Thyroid gland (tissue), 4 donors: ENCODE results near the gene ADIRF. TPM values are rescaled to one million over a fixed set of nuclear protein-coding genes. Genes with fewer than 3 reads are reported as not detected.

Source experiments
- DNase-seq, 2 donors: peaks; one replicate each; pipeline ENCODE4 v3.0.0-alpha.2; 2019
- H3K27ac ChIP-seq, 3 donors: fragments of 200-600 bp; sonication (generic); 1 replicate in 2 of 3; 2 replicates in 1 of 3; pipeline ENCODE4 v1.5.1; 2016 to 2019; ENCODE audit warnings: mild to moderate bottlenecking in 1 of 3, moderate library complexity in 1 of 3
- H3K27me3 ChIP-seq: fragments of 200-600 bp; sonication (generic); one replicate; pipeline ENCODE4 v1.5.1; 2019
- H3K36me3 ChIP-seq, 2 donors: fragments of 200-600 bp; sonication (generic); one replicate each; pipeline ENCODE4 v1.5.1; 2016 to 2019
- H3K4me1 ChIP-seq, 2 donors: fragments of 200-600 bp; sonication (generic); one replicate each; pipeline ENCODE4 v1.5.1; 2017 to 2019
- H3K4me3 ChIP-seq, 3 donors: fragments of 200-600 bp; sonication (generic); replicated peaks in 1 of 3; 1 replicate in 2 of 3; 2 replicates in 1 of 3; pipeline ENCODE4 v1.5.1; 2016; ENCODE audit warnings: mild to moderate bottlenecking in 1 of 3
- H3K9me3 ChIP-seq: fragments of 200-600 bp; sonication (generic); one replicate; pipeline ENCODE4 v1.5.1; 2017
- POLR2A ChIP-seq, 2 donors: fragments of 450-650 bp; IDR thresholded peaks; one replicate each; pipeline ENCODE4 v1.6.1; 2017; ENCODE audit warnings: antibody characterized with exemption in 2 of 2, mild to moderate bottlenecking in 2 of 2, moderate library complexity in 1 of 2
- WGBS, 2 donors: methylation state at CpG; one replicate each; pipeline ENCODE4 v1.1.5; 2017; 5-methylcytosine and 5-hydroxymethylcytosine counted together
- intact Hi-C: fragments of 100-400 bp; cut with DNase I; formaldehyde crosslinking; loops from one replicate; pipeline ENCODE4 v1.15.1; 2023
- total RNA-seq, 4 donors: library from RNA; depleted of rRNA; stranded (reverse); fragments of >200 nt; gene quantifications; one replicate each; pipeline ENCODE4 v1.2.3, GENCODE V29; 2016
- TF ChIP-seq, protein P1 (sequence below), 6 experiments: fragments of 200-600 bp in 3 of 6; fragments of 450-650 bp in 3 of 6; sonication (generic) in 3 of 6; IDR thresholded peaks; one replicate each; pipeline ENCODE4 v1.5.1; 2016 to 2019; ENCODE audit warnings: antibody characterized with exemption in 6 of 6, mild to moderate bottlenecking in 2 of 6, inconsistent platforms in 1 of 6, moderate library complexity in 1 of 6

ADIRF gene
- total RNA-seq, result 100 to 1,000 TPM in 3 of 4 donors, 10 to 100 TPM in 1; 66.6 to 208 (median 104) TPM

DNA sequence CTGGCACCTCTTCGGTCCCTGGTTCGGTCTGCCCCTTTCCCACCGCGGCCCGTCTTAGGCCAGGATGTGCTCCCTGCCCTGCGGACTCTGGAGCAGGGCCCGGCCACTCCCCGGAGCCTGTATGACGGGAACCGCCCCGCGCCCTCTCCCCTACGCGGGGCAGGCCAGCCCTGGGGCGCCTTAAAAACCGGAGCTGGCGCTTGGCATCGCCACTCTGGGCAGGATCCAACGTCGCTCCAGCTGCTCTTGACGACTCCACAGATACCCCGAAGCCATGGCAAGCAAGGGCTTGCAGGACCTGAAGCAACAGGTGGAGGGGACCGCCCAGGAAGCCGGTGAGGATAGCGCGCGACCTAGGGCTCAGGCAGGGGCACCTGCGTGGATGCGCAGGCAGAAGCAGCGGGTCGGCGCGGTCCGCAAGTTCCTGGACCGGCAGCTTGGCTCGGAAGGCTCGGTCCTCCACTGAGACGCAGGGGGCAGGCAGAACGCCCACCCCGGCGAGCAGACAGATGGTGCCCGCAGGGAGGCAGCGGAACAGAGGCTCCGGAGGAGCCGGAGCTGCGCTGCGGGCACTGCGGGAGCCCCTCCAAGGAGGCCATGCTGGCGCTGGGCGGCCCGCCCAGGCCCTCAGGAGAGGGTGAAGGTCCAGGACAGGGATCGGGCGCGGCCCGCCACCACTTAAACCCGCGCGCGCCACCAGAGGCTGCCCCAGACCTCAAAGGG, at the start of gene ADIRF:
TSS of gene ADIRF (plus strand) at position 212 of the 723 bp plus-strand sequence. CDS start at position 275, 63 bp downstream.
- WGBS, 2 donors, result 11 to 14% methylated on average over 14 to 16 of the region's 59 CpGs
- H3K4me3 ChIP-seq, result peak within 1 kb of the TSS in 2 of 3 donors; percentile 14 to 67
- H3K27me3 ChIP-seq, result no peaks in the 10 kb centered on the region
- intact Hi-C loops, result loop anchor here (10.0 kb wide), 1 partner anchor 126 kb away; the partner anchor contains the start of genes GLUD1 and SHLD2
- no peaks in the 10 kb centered on the region for H3K36me3 ChIP-seq
- peak within 1 kb of the TSS; percentile 93 to 99 (median 96) for H3K27ac ChIP-seq
- peaks cover 34 to 63% of the 10 kb centered on the region in 2 donors for H3K4me1 ChIP-seq
- TF ChIP-seq, protein P1, sequence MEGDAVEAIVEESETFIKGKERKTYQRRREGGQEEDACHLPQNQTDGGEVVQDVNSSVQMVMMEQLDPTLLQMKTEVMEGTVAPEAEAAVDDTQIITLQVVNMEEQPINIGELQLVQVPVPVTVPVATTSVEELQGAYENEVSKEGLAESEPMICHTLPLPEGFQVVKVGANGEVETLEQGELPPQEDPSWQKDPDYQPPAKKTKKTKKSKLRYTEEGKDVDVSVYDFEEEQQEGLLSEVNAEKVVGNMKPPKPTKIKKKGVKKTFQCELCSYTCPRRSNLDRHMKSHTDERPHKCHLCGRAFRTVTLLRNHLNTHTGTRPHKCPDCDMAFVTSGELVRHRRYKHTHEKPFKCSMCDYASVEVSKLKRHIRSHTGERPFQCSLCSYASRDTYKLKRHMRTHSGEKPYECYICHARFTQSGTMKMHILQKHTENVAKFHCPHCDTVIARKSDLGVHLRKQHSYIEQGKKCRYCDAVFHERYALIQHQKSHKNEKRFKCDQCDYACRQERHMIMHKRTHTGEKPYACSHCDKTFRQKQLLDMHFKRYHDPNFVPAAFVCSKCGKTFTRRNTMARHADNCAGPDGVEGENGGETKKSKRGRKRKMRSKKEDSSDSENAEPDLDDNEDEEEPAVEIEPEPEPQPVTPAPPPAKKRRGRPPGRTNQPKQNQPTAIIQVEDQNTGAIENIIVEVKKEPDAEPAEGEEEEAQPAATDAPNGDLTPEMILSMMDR (IDR thresholded peaks at IDR 0.05), result no peak
- peak in 1 of 2 donors; percentile 42 for TF ChIP-seq POLR2A (IDR thresholded peaks at IDR 0.05)
- peak; percentile 65 for DNase-seq
- H3K9me3 ChIP-seq, result no peaks in the 10 kb centered on the region

DNA sequence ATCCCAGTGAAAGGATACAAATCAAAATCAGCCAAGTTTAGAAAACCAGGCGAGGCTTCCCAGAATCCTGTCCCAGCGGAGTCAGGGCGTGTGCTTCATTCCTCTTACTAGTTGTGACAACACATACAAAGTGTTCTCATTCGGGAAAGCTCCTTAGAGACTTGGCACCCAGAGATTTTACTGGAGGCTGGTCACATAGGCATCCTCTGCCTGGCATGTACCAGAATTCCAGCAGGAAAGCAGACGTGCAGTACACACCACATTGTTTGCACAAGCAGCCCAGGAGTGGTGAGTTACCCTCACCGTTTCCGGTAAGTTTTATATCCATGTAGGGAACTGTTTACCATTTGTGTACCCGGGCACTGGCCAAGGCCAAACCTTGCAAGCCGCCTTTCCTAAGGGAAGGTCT, 45.7 kb upstream of the ADIRF start:
- peaks cover 12 to 28% of the 10 kb centered on the region in 2 donors for H3K36me3 ChIP-seq
- TF ChIP-seq POLR2A (IDR thresholded peaks at IDR 0.05), result no peak
- TF ChIP-seq, protein P1 (IDR thresholded peaks at IDR 0.05), result no peak
- intact Hi-C loops, result no loop called here
- no peaks in the 10 kb centered on the region for H3K9me3 ChIP-seq
- H3K27ac ChIP-seq, result no peak overlapping the region
- no peak for DNase-seq
- H3K27me3 ChIP-seq, result no peaks in the 10 kb centered on the region
- 87 to 94% methylated on average over 9 of the region's 9 CpGs for WGBS, 2 donors
- no peak overlapping the region for H3K4me3 ChIP-seq
- no peaks in the 10 kb centered on the region for H3K4me1 ChIP-seq

- intact Hi-C loops, result no loop called here
- Histone ChIP-seq H3K27ac (no peak overlapping the region), H3K27me3 (no peaks in the 10 kb centered on the region), H3K9me3 (no peaks in the 10 kb centered on the region), H3K36me3 (peaks cover 9 to 15% of the 10 kb centered on the region in 2 donors), H3K4me1 (no peaks in the 10 kb centered on the region), H3K4me3 (no peak overlapping the region)
- no peak for DNase-seq
- 86 to 91% methylated on average over 15 of the region's 15 CpGs for WGBS, 2 donors
- TF ChIP-seq POLR2A (IDR thresholded peaks at IDR 0.05), result no peak
- TF ChIP-seq, protein P1 (IDR thresholded peaks at IDR 0.05), result no peak
Measured at GRCh38 chr10:86929468-86930380, 38.6 kb upstream of the ADIRF start.

DNA sequence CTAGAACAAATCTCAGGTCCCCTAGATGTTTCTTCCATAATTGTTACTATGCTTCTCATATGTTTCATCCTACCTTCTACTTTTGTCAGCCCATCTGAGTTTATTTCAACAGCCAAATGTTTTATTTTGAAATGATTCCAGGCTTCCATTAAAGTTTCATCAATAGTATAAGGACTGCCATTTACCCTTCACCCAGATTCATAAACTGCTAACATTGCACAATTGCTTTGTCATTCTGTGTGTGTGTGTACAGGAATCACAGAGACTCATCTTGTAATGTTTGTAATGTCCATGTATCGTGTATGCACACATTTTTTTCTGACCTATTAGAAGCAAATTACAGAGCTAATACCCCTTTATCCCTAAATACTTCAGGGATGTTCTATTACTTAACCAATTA, 36.4 kb upstream of the ADIRF start:
- H3K27me3 ChIP-seq, result no peaks in the 10 kb centered on the region
- WGBS, 2 donors, result 93 to 95% methylated on average over 1 of the region's 1 CpG
- DNase-seq, result no peak
- H3K9me3 ChIP-seq, result no peaks in the 10 kb centered on the region
- no peaks in the 10 kb centered on the region for H3K4me1 ChIP-seq
- TF ChIP-seq, protein P1 (IDR thresholded peaks at IDR 0.05), result no peak
- no peak for TF ChIP-seq POLR2A (IDR thresholded peaks at IDR 0.05)
- H3K36me3 ChIP-seq, result peaks cover 16 to 19% of the 10 kb centered on the region in 2 donors
- intact Hi-C loops, result no loop called here
- H3K27ac ChIP-seq, result peak overlapping the region in 1 of 3 donors; percentile 3
- no peak overlapping the region for H3K4me3 ChIP-seq
